ENCODE results near the gene PDE8A. TPM values are rescaled to one million over a fixed set of nuclear protein-coding genes. Genes with fewer than 3 reads are reported as not detected.

Gene PDE8A
- total and polyA plus RNA-seq, 2 donors (not counting 1 experiment from before 2014, with no cell fraction given) = 17.4 to 51.1 TPM

DNA sequence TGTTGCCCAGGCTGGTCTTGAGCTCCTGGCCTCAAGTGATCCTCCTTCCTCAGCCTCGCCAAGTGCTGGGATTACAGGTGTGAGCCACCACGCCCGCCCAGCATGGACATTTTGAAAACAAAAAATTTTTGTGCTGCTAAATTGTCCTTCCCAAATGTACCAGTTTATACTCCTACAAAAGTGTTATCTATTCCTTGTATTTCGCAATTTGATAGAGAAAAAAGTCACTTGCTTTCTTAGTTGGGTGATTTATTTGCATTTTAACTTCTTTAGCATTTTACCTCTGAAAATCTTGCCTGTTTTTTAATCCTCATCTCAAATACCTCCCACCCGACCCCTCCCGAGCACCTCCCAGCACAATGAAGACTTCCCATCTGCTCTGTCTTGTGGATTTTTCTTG, 46.8 kb downstream of the PDE8A start:
- H3K4me3 ChIP-seq (ENCODE audit: control extremely low read depth in 1 of 5, extremely low read depth in 1 of 5, insufficient read depth in 1 of 5, low read depth in 2 of 5, low read length in 4 of 5) = no peak overlapping the region
- ChIA-PET CTCF (interaction anchor here (1.2 kb wide), 1 partner anchor 99 kb away, joined by 3 read pairs; no protein-coding TSS in a partner anchor), POLR2A (no interaction called here)
- DNase-seq (no peak), ATAC-seq (ENCODE audit: low read depth) (no peak)
- WGBS (ENCODE audit: insufficient coverage) = 73% methylated on average over 3 of the region's 6 CpGs
- H3K27me3 ChIP-seq (replicated peaks in 1 of 4; ENCODE audit: control extremely low read depth in 1 of 4, control insufficient read depth in 3 of 4, insufficient read depth in 4 of 4, low read length in 3 of 4) = no peaks in the 10 kb centered on the region
- H3K9ac ChIP-seq (ENCODE audit: low read length) = no peak overlapping the region
- H3K27ac Mint-ChIP-seq = no peak overlapping the region
- no peak overlapping the region for H2AFZ ChIP-seq (ENCODE audit: insufficient read depth, low read depth, low read length, poor library complexity, severe bottlenecking)
- H3K9me3 Mint-ChIP-seq (ENCODE audit: insufficient read depth) = no peaks in the 10 kb centered on the region
- TF ChIP-seq CTCF (IDR thresholded peaks at IDR 0.05) (no peak), EZH2 (IDR thresholded peaks at IDR 0.05; ENCODE audit: borderline replicate concordance, insufficient read depth, low read depth, low read length, poor library complexity, severe bottlenecking) (no peak)
- H3K4me1 ChIP-seq (ENCODE audit: control insufficient read depth in 2 of 2, insufficient read depth in 2 of 2, low read length in 2 of 2) = peaks cover 18 to 30% of the 10 kb centered on the region in 2 donors
- no peaks in the 10 kb centered on the region for H3K27me3 Mint-ChIP-seq
- peaks cover 28% of the 10 kb centered on the region for H4K20me1 ChIP-seq (ENCODE audit: control insufficient read depth, insufficient read depth, low read length, poor library complexity, severe bottlenecking)
- no peaks in the 10 kb centered on the region for H3K36me3 ChIP-seq (replicated peaks in 1 of 2; ENCODE audit: control extremely low read depth in 1 of 2, control insufficient read depth in 1 of 2, extremely low read depth in 1 of 2, insufficient read depth in 2 of 2, low read length in 1 of 2)
- H3K4me3 Mint-ChIP-seq = no peak overlapping the region
- no peak overlapping the region for H3K4me2 ChIP-seq (replicated peaks; ENCODE audit: low read depth, low read length, poor library complexity, severe bottlenecking)
- H3K9me3 ChIP-seq (ENCODE audit: control extremely low read depth in 1 of 3, control insufficient read depth in 2 of 3, insufficient read depth in 1 of 3, low read length in 2 of 3) = no peaks in the 10 kb centered on the region
- peaks cover 44% of the 10 kb centered on the region for H3K4me1 Mint-ChIP-seq
- peaks cover 68% of the 10 kb centered on the region for H3K79me2 ChIP-seq (ENCODE audit: control insufficient read depth, insufficient read depth, low read length)
- intact Hi-C loops (cut with micrococcal nuclease) = no loop called here
- no peak overlapping the region for H3K27ac ChIP-seq (ENCODE audit: low read length in 2 of 2)

DNA sequence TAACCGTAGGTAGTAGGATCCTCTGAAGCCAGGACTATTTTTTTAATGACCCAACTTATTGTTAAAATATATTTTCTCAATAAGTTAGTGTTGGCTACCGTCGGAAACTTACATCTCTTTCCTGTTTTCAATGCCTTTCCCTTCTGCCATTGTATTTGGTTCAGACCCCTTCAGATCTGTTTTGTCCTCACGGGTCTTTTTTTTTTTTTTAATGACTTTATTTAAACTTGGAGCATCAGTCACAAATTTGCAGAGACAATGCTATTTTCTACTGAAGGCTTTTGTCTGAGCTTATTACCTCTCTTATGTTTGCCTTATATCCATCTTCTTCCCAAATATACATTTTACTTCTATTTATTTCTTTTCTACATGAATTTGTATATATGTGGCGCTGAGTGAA, 47.6 kb downstream of the PDE8A start:
- ChIA-PET POLR2A (no interaction called here), CTCF (no interaction called here)
- H3K27me3 ChIP-seq (replicated peaks in 1 of 4; ENCODE audit: control extremely low read depth in 1 of 4, control insufficient read depth in 3 of 4, insufficient read depth in 4 of 4, low read length in 3 of 4) = no peaks in the 10 kb centered on the region
- H3K27ac ChIP-seq (ENCODE audit: low read length in 2 of 2) = no peak overlapping the region
- H3K9ac ChIP-seq (ENCODE audit: low read length) = no peak overlapping the region
- H3K4me1 ChIP-seq (ENCODE audit: control insufficient read depth in 2 of 2, insufficient read depth in 2 of 2, low read length in 2 of 2) = peaks cover 11 to 26% of the 10 kb centered on the region in 2 donors
- Mint-ChIP-seq H3K27me3 (no peaks in the 10 kb centered on the region), H3K4me1 (peaks cover 37% of the 10 kb centered on the region), H3K27ac (no peak overlapping the region), H3K4me3 (no peak overlapping the region), H3K9me3 (ENCODE audit: insufficient read depth) (no peaks in the 10 kb centered on the region)
- DNase-seq (no peak), ATAC-seq (ENCODE audit: low read depth) (no peak)
- peaks cover 62% of the 10 kb centered on the region for H3K79me2 ChIP-seq (ENCODE audit: control insufficient read depth, insufficient read depth, low read length)
- TF ChIP-seq CTCF (IDR thresholded peaks at IDR 0.05) (no peak), EZH2 (IDR thresholded peaks at IDR 0.05; ENCODE audit: borderline replicate concordance, insufficient read depth, low read depth, low read length, poor library complexity, severe bottlenecking) (no peak)
- H3K36me3 ChIP-seq (replicated peaks in 1 of 2; ENCODE audit: control extremely low read depth in 1 of 2, control insufficient read depth in 1 of 2, extremely low read depth in 1 of 2, insufficient read depth in 2 of 2, low read length in 1 of 2) = no peaks in the 10 kb centered on the region
- no peak overlapping the region for H2AFZ ChIP-seq (ENCODE audit: insufficient read depth, low read depth, low read length, poor library complexity, severe bottlenecking)
- no peak overlapping the region for H3K4me2 ChIP-seq (replicated peaks; ENCODE audit: low read depth, low read length, poor library complexity, severe bottlenecking)
- intact Hi-C loops (cut with micrococcal nuclease) = no loop called here
- H3K9me3 ChIP-seq (ENCODE audit: control extremely low read depth in 1 of 3, control insufficient read depth in 2 of 3, insufficient read depth in 1 of 3, low read length in 2 of 3) = no peaks in the 10 kb centered on the region
- no peak overlapping the region for H3K4me3 ChIP-seq (ENCODE audit: control extremely low read depth in 1 of 5, extremely low read depth in 1 of 5, insufficient read depth in 1 of 5, low read depth in 2 of 5, low read length in 4 of 5)
- peaks cover 28% of the 10 kb centered on the region for H4K20me1 ChIP-seq (ENCODE audit: control insufficient read depth, insufficient read depth, low read length, poor library complexity, severe bottlenecking)
- no CpG with 5 or more reads among the region's 5 CpGs for WGBS (ENCODE audit: insufficient coverage)

Data from B cell (primary cell).